ENCODE results near the gene LIN28A. TPM values are rescaled to one million over a fixed set of nuclear protein-coding genes. Genes with fewer than 3 reads are reported as not detected.

Gene LIN28A
- total RNA-seq, 1 donor from 2014 or later: 107 TPM

DNA sequence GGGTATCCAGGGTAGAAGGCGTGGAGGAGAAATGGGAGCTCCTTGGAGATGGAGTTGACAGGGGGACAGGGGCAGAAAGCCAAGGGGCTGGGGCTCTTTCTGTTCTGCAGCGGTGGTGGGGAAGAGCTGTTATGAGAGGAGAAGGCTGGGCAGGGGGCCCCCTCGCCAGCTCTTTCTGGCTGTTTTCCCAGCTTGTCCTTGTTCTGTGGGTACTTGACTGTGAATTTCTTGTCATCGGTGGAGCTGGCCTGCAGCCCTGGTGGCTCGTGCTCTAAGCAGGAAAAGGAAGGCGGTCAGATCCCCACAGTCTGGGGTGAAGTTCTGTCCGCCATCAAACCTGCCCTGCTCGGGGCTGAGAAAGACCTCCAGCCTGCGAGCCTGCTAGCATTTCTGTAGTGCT, 45.7 kb upstream of the LIN28A start:
- TF ChIP-seq, protein P1, sequence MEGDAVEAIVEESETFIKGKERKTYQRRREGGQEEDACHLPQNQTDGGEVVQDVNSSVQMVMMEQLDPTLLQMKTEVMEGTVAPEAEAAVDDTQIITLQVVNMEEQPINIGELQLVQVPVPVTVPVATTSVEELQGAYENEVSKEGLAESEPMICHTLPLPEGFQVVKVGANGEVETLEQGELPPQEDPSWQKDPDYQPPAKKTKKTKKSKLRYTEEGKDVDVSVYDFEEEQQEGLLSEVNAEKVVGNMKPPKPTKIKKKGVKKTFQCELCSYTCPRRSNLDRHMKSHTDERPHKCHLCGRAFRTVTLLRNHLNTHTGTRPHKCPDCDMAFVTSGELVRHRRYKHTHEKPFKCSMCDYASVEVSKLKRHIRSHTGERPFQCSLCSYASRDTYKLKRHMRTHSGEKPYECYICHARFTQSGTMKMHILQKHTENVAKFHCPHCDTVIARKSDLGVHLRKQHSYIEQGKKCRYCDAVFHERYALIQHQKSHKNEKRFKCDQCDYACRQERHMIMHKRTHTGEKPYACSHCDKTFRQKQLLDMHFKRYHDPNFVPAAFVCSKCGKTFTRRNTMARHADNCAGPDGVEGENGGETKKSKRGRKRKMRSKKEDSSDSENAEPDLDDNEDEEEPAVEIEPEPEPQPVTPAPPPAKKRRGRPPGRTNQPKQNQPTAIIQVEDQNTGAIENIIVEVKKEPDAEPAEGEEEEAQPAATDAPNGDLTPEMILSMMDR (IDR thresholded peaks at IDR 0.05; ENCODE audit: unreplicated experiment): no peak
- no peak overlapping the region for H3K27ac Mint-ChIP-seq (ENCODE audit: unreplicated experiment)
- DNase-seq (ENCODE audit: low spot score): no peak
- H3K27me3 Mint-ChIP-seq (ENCODE audit: unreplicated experiment): peaks cover 11% of the 10 kb centered on the region
- peaks cover 2% of the 10 kb centered on the region for H3K4me1 Mint-ChIP-seq (ENCODE audit: unreplicated experiment)
- no peaks in the 10 kb centered on the region for H3K36me3 Mint-ChIP-seq (ENCODE audit: low read depth, unreplicated experiment)
- H3K4me3 Mint-ChIP-seq (ENCODE audit: unreplicated experiment): no peak overlapping the region
- no peaks in the 10 kb centered on the region for H3K9me3 Mint-ChIP-seq (ENCODE audit: unreplicated experiment)

DNA sequence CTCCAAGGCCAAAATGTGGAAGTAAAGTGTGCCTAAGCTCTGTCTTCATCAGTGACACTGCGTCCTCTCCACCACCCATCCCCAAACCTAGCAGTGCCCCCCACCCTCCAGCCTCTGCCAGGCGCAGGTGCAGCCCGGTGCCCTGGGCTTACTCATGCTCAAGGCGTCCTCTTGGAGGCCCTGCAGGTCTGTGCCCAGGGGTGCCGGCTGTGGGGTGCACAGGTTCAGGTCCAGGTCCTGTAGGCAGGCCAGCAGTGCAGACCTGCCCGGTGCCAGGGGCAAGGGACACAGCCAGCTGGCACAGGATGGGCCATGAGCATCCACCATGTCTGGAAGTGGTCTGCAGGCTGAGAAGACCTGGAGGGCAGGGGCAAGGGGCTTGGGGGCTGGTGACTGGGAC, 43.2 kb upstream of the LIN28A start:
- H3K4me1 Mint-ChIP-seq (ENCODE audit: unreplicated experiment): peaks cover 3% of the 10 kb centered on the region
- no peak overlapping the region for H3K27ac Mint-ChIP-seq (ENCODE audit: unreplicated experiment)
- DNase-seq (ENCODE audit: low spot score): no peak
- no peak overlapping the region for H3K4me3 Mint-ChIP-seq (ENCODE audit: unreplicated experiment)
- TF ChIP-seq, protein P1 (IDR thresholded peaks at IDR 0.05; ENCODE audit: unreplicated experiment): no peak
- H3K36me3 Mint-ChIP-seq (ENCODE audit: low read depth, unreplicated experiment): peaks cover 5% of the 10 kb centered on the region
- no peaks in the 10 kb centered on the region for H3K9me3 Mint-ChIP-seq (ENCODE audit: unreplicated experiment)
- H3K27me3 Mint-ChIP-seq (ENCODE audit: unreplicated experiment): peaks cover 12% of the 10 kb centered on the region

- TF ChIP-seq, protein P1 (IDR thresholded peaks at IDR 0.05; ENCODE audit: unreplicated experiment): no peak
- Mint-ChIP-seq H3K4me3 (ENCODE audit: unreplicated experiment) (no peak overlapping the region), H3K9me3 (ENCODE audit: unreplicated experiment) (no peaks in the 10 kb centered on the region), H3K36me3 (ENCODE audit: low read depth, unreplicated experiment) (peaks cover 5% of the 10 kb centered on the region), H3K27ac (ENCODE audit: unreplicated experiment) (no peak overlapping the region), H3K4me1 (ENCODE audit: unreplicated experiment) (peaks cover 3% of the 10 kb centered on the region), H3K27me3 (ENCODE audit: unreplicated experiment) (peaks cover 11% of the 10 kb centered on the region)
- DNase-seq (ENCODE audit: low spot score): no peak
Measured at GRCh38 chr1:26368006-26368405, 42.6 kb upstream of the LIN28A start.

GRCh38 chr1:26368486-26368885, 42.1 kb upstream of the LIN28A start:
- Mint-ChIP-seq H3K4me1 (ENCODE audit: unreplicated experiment) (peaks cover 3% of the 10 kb centered on the region), H3K27me3 (ENCODE audit: unreplicated experiment) (peaks cover 9% of the 10 kb centered on the region), H3K36me3 (ENCODE audit: low read depth, unreplicated experiment) (peaks cover 5% of the 10 kb centered on the region), H3K4me3 (ENCODE audit: unreplicated experiment) (no peak overlapping the region), H3K9me3 (ENCODE audit: unreplicated experiment) (no peaks in the 10 kb centered on the region), H3K27ac (ENCODE audit: unreplicated experiment) (no peak overlapping the region)
- TF ChIP-seq, protein P1 (IDR thresholded peaks at IDR 0.05; ENCODE audit: unreplicated experiment): no peak
- DNase-seq (ENCODE audit: low spot score): no peak

- peaks cover 5% of the 10 kb centered on the region for H3K36me3 Mint-ChIP-seq (ENCODE audit: low read depth, unreplicated experiment)
- H3K4me3 Mint-ChIP-seq (ENCODE audit: unreplicated experiment): no peak overlapping the region
- no peak for DNase-seq (ENCODE audit: low spot score)
- H3K4me1 Mint-ChIP-seq (ENCODE audit: unreplicated experiment): peaks cover 23% of the 10 kb centered on the region
- peak overlapping the region; percentile 52 for H3K27ac Mint-ChIP-seq (ENCODE audit: unreplicated experiment)
- TF ChIP-seq, protein P1 (IDR thresholded peaks at IDR 0.05; ENCODE audit: unreplicated experiment): no peak
- no peaks in the 10 kb centered on the region for H3K9me3 Mint-ChIP-seq (ENCODE audit: unreplicated experiment)
- H3K27me3 Mint-ChIP-seq (ENCODE audit: unreplicated experiment): peaks cover 9% of the 10 kb centered on the region
Measured at GRCh38 chr1:26370591-26371382, 39.8 kb upstream of the LIN28A start.

Data from endothelial cell (in vitro differentiated cells).